B cell (primary cell): ENCODE data around the gene YIF1A. TPM values are rescaled to one million over a fixed set of nuclear protein-coding genes. Genes with fewer than 3 reads are reported as not detected.

Source experiments
- ATAC-seq: fragments of 200-7000 bp; cut with Tn5 transposase; one replicate; pipeline ENCODE4 v1.10.0; 2021; ENCODE audit warnings: low read depth, mild to moderate bottlenecking, moderate number of reproducible peaks, moderate library complexity
- CTCF ChIA-PET: fragments of 350-600 bp; sonication (Branson Sonifier 250); formaldehyde crosslinking; loops from one replicate; lab custom pipeline; 2021; ENCODE audit warnings: antibody characterized with exemption, inconsistent platforms; lab: Charles Lee
- POLR2A ChIA-PET: fragments of 350-600 bp; sonication (Branson Sonifier 250); formaldehyde crosslinking; loops from one replicate; lab custom pipeline; 2021; ENCODE audit warnings: antibody characterized with exemption; lab: Charles Lee
- DNase-seq: peaks from one replicate; pipeline ENCODE4 v3.0.0; 2013
- H2AFZ ChIP-seq: 2 replicates; pipeline ENCODE4 v1.6.1; 2012; ENCODE audit warnings: mild to moderate bottlenecking, low read depth, low read length; ENCODE audit not compliant: insufficient read depth, poor library complexity, severe bottlenecking
- H3K27ac ChIP-seq, 2 donors: 1 replicate in 1 of 2; 2 replicates in 1 of 2; pipeline ENCODE4 v1.5.1; 2012 to 2013; ENCODE audit warnings: low read length in 2 of 2, mild to moderate bottlenecking in 2 of 2, moderate library complexity in 1 of 2
- H3K27me3 ChIP-seq, 4 experiments: fragments of 200-600 bp in 1 of 4; sonication (generic) in 1 of 4; replicated peaks in 1 of 4; 1 replicate in 2 of 4; 2 replicates in 2 of 4; pipeline versions ENCODE4 v1.6.1 to v1.7.0; 2013 to 2016; ENCODE audit warnings: low read length in 3 of 4, mild to moderate bottlenecking in 2 of 4, mixed read lengths in 1 of 4, moderate library complexity in 1 of 4; ENCODE audit not compliant: insufficient read depth in 4 of 4, control insufficient read depth in 3 of 4; ENCODE audit errors: control extremely low read depth in 1 of 4
- H3K36me3 ChIP-seq, 2 experiments: replicated peaks in 1 of 2; 1 replicate in 1 of 2; 2 replicates in 1 of 2; pipeline versions ENCODE4 v1.6.1 to v1.7.1; 2013; ENCODE audit warnings: low read length in 1 of 2; ENCODE audit not compliant: insufficient read depth in 2 of 2, control insufficient read depth in 1 of 2; ENCODE audit errors: control extremely low read depth in 1 of 2, extremely low read depth in 1 of 2
- H3K4me1 ChIP-seq, 2 donors: fragments of 200-600 bp in 1 of 2; sonication (generic) in 1 of 2; 1 replicate in 1 of 2; 2 replicates in 1 of 2; pipeline versions ENCODE4 v1.5.1 to v1.6.1; 2013 to 2017; ENCODE audit warnings: low read length in 2 of 2; ENCODE audit not compliant: control insufficient read depth in 2 of 2, insufficient read depth in 2 of 2
- H3K4me2 ChIP-seq: replicated peaks from 2 replicates; pipeline ENCODE3; 2012; ENCODE audit warnings: mild to moderate bottlenecking, low read depth, low read length; ENCODE audit not compliant: poor library complexity, severe bottlenecking
- H3K4me3 ChIP-seq, 5 experiments: fragments of 200-600 bp in 1 of 5; sonication (generic) in 1 of 5; 1 replicate in 3 of 5; 2 replicates in 2 of 5; pipeline versions ENCODE4 v1.5.1 to v1.7.0; 2011 to 2016; ENCODE audit warnings: low read length in 4 of 5, mild to moderate bottlenecking in 4 of 5, low read depth in 2 of 5, control low read depth in 1 of 5, moderate library complexity in 1 of 5; ENCODE audit not compliant: insufficient read depth in 1 of 5; ENCODE audit errors: control extremely low read depth in 1 of 5, extremely low read depth in 1 of 5
- H3K79me2 ChIP-seq: fragments of 200-600 bp; sonication (generic); one replicate; pipeline ENCODE4 v1.6.0; 2016; ENCODE audit warnings: low read length; ENCODE audit not compliant: control insufficient read depth, insufficient read depth
- H3K9ac ChIP-seq: fragments of 200-600 bp; sonication (generic); 2 replicates; pipeline ENCODE4 v1.6.1; 2017; ENCODE audit warnings: mild to moderate bottlenecking, low read length, moderate library complexity
- H3K9me3 ChIP-seq, 3 donors: one replicate each; pipeline versions ENCODE4 v1.6.1 to v1.7.1; 2013; ENCODE audit warnings: low read length in 2 of 3; ENCODE audit not compliant: control insufficient read depth in 2 of 3, insufficient read depth in 1 of 3; ENCODE audit errors: control extremely low read depth in 1 of 3
- H4K20me1 ChIP-seq: 2 replicates; pipeline ENCODE4 v1.6.0; 2012; ENCODE audit warnings: mild to moderate bottlenecking, low read length; ENCODE audit not compliant: insufficient read depth, control insufficient read depth, poor library complexity, severe bottlenecking
- H3K27ac Mint-ChIP-seq: one replicate; pipeline ENCODE4 v1.8.0; 2021; ENCODE audit warnings: mixed read lengths
- H3K27me3 Mint-ChIP-seq: one replicate; pipeline ENCODE4 v1.8.0; 2021; ENCODE audit warnings: mixed read lengths
- H3K4me1 Mint-ChIP-seq: one replicate; pipeline ENCODE4 v1.8.0; 2021; ENCODE audit warnings: mixed read lengths
- H3K4me3 Mint-ChIP-seq: one replicate; pipeline ENCODE4 v1.8.0; 2021; ENCODE audit warnings: mixed read lengths
- H3K9me3 Mint-ChIP-seq: one replicate; pipeline ENCODE4 v1.8.0; 2022; ENCODE audit warnings: mixed read lengths; ENCODE audit not compliant: insufficient read depth
- EZH2 ChIP-seq: IDR thresholded peaks from 2 replicates; pipeline ENCODE4 v1.6.1; 2012; ENCODE audit warnings: borderline replicate concordance, low read depth, mild to moderate bottlenecking, moderate library complexity, low read length; ENCODE audit not compliant: insufficient read depth, poor library complexity, severe bottlenecking
- WGBS: methylation state at CpG from one replicate; pipeline ENCODE4 v1.1.5; 2013; ENCODE audit warnings: missing lambda C conversion rate; ENCODE audit not compliant: insufficient coverage; 5-methylcytosine and 5-hydroxymethylcytosine counted together
- intact Hi-C: fragments of 100-400 bp; cut with micrococcal nuclease; formaldehyde crosslinking; loops from one replicate; pipeline ENCODE4 v1.10.0; 2022
- polyA plus RNA-seq: library from polyadenylated mRNA; depleted of rRNA; stranded (reverse); fragments of >200 nt; gene quantifications from 2 replicates; pipeline ENCODE4 v1.2.3, GENCODE V29; 2012
- total RNA-seq, 2 donors: library from RNA; stranded (reverse); fragments of 120-200 nt in 1 of 2; gene quantifications; 1 replicate in 1 of 2; 2 replicates in 1 of 2; pipeline versions ENCODE4 v1.2.3 to v1.2.4, GENCODE V29; 2013 to 2022
- TF ChIP-seq, protein P1 (sequence below): fragments of 200-600 bp; IDR thresholded peaks from one replicate; pipeline ENCODE4 v1.8.0; 2022; ENCODE audit warnings: antibody characterized with exemption, mild to moderate bottlenecking

Gene YIF1A
- total and polyA plus RNA-seq, 2 donors (not counting 1 experiment from before 2014, with no cell fraction given) = 43.9 to 95.0 TPM

DNA sequence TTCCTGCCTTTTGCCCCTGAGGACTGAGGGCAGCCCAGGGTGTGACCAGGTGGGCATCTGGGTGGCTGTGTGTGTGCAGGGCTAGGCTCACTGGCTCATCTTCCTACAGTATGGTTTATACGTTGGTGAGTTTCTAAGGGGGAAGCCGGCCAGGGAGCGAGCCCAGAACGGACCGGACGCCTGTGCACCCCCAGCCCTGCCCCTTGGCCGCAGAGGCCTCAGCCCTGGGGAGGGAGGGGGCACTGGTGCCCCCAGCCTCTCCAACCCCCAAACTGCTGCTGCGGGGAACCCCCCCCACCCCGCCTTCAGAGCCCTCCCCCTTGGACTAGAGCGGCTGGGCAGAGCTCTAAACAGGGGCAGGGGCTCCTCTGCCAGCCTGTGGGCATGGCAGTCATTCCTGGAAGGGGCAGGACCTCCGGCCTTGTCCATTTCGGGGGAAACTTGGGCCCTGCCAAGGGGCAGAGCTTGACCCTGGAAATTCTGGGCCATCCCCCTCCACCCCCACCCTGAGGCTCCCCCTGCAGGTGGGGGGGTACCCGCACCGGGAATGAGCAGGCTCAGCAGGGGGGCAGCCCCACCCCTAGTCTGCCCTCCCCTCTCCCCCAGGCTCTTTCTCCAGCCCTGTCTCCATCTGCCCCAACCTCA lies 5.4 kb downstream of the YIF1A start:
- Mint-ChIP-seq H3K27me3 (peaks cover 3% of the 10 kb centered on the region), H3K4me1 (peaks cover 42% of the 10 kb centered on the region), H3K9me3 (no peaks in the 10 kb centered on the region), H3K27ac (peak overlapping the region; percentile 95), H3K4me3 (no peak overlapping the region)
- Histone ChIP-seq H3K27me3 (peaks cover 0 to 16% (median 3%) of the 10 kb centered on the region in 4 experiments), H3K4me2 (no peak overlapping the region), H4K20me1 (peaks cover 40% of the 10 kb centered on the region), H2AFZ (no peak overlapping the region), H3K9ac (no peak overlapping the region), H3K9me3 (no peaks in the 10 kb centered on the region), H3K36me3 (peaks cover 0 to 13% of the 10 kb centered on the region in 2 experiments), H3K79me2 (peaks cover 39% of the 10 kb centered on the region), H3K27ac (peak overlapping the region; percentile 59 to 80), H3K4me1 (peaks cover 29 to 43% of the 10 kb centered on the region in 2 donors), H3K4me3 (no peak overlapping the region)
- DNase-seq (peak; percentile 36), ATAC-seq (no peak)
- intact Hi-C loops = no loop called here
- POLR2A ChIA-PET = interaction anchor here (1.4 to 1.5 kb wide), 2 partner anchors 16 to 25 kb away, joined by 3 to 5 read pairs; partner anchors contain the start of gene RAB1B
- no peak for TF ChIP-seq EZH2
- TF ChIP-seq, protein P1, sequence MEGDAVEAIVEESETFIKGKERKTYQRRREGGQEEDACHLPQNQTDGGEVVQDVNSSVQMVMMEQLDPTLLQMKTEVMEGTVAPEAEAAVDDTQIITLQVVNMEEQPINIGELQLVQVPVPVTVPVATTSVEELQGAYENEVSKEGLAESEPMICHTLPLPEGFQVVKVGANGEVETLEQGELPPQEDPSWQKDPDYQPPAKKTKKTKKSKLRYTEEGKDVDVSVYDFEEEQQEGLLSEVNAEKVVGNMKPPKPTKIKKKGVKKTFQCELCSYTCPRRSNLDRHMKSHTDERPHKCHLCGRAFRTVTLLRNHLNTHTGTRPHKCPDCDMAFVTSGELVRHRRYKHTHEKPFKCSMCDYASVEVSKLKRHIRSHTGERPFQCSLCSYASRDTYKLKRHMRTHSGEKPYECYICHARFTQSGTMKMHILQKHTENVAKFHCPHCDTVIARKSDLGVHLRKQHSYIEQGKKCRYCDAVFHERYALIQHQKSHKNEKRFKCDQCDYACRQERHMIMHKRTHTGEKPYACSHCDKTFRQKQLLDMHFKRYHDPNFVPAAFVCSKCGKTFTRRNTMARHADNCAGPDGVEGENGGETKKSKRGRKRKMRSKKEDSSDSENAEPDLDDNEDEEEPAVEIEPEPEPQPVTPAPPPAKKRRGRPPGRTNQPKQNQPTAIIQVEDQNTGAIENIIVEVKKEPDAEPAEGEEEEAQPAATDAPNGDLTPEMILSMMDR = no peak
- CTCF ChIA-PET = interaction anchor here (0.5 to 3.2 kb wide), 9 partner anchors 8 to 111 kb away, joined by 3 to 31 read pairs (median 4); partner anchors contain the start of genes SLC29A2 and TMEM151A
- WGBS = 93% methylated on average over 10 of the region's 14 CpGs
